Peyer's patch (tissue), 4 donors: Measurements from ENCODE around the gene ELAPOR1.

ENCODE experiments used
- POLR2A ChIP-seq, 2 donors: fragments of 450-650 bp; IDR thresholded peaks; one replicate each; pipeline ENCODE4 v1.5.1; 2017; ENCODE audit warnings: antibody characterized with exemption in 2 of 2, mild to moderate bottlenecking in 2 of 2, moderate library complexity in 2 of 2
- TF ChIP-seq, protein P1 (sequence below), 6 experiments: fragments of 450-650 bp in 4 of 6; fragments of 200-600 bp in 2 of 6; sonication (generic) in 1 of 6; IDR thresholded peaks; one replicate each; pipeline ENCODE4 v1.5.1; 2017 to 2019; ENCODE audit warnings: antibody characterized with exemption in 6 of 6, mild to moderate bottlenecking in 3 of 6, moderate library complexity in 1 of 6

DNA sequence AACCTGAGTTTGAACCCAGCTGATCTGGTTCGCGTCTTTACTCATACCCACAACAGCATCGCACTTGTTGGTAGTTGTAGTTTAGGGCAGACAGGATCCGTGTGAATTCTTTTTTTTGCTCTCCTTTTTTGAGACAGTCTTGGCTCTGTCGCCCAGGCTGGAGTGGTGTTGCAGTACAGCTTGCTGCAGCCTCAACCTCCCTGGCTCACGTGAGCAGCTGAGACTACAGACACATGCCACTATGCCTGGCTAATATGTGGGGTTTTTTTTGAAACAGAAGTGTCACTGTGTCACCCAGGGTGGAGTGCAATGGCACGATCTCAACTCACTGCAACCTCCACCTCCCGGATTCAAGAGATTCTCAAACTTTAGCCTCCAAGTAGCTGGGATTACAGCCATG is 46.0 kb upstream of the ELAPOR1 start:
- TF ChIP-seq, protein P1, sequence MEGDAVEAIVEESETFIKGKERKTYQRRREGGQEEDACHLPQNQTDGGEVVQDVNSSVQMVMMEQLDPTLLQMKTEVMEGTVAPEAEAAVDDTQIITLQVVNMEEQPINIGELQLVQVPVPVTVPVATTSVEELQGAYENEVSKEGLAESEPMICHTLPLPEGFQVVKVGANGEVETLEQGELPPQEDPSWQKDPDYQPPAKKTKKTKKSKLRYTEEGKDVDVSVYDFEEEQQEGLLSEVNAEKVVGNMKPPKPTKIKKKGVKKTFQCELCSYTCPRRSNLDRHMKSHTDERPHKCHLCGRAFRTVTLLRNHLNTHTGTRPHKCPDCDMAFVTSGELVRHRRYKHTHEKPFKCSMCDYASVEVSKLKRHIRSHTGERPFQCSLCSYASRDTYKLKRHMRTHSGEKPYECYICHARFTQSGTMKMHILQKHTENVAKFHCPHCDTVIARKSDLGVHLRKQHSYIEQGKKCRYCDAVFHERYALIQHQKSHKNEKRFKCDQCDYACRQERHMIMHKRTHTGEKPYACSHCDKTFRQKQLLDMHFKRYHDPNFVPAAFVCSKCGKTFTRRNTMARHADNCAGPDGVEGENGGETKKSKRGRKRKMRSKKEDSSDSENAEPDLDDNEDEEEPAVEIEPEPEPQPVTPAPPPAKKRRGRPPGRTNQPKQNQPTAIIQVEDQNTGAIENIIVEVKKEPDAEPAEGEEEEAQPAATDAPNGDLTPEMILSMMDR (IDR thresholded peaks at IDR 0.05): no peak
- no peak for TF ChIP-seq POLR2A (IDR thresholded peaks at IDR 0.05)
